Measurements from ENCODE around the gene CREB3L4.

Gene CREB3L4, protein sequence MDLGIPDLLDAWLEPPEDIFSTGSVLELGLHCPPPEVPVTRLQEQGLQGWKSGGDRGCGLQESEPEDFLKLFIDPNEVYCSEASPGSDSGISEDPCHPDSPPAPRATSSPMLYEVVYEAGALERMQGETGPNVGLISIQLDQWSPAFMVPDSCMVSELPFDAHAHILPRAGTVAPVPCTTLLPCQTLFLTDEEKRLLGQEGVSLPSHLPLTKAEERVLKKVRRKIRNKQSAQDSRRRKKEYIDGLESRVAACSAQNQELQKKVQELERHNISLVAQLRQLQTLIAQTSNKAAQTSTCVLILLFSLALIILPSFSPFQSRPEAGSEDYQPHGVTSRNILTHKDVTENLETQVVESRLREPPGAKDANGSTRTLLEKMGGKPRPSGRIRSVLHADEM

GRCh38 chr1:153967107-153967999 lies at the start of gene CREB3L4:
CREB3L4 (plus strand) TSS chr1:153967902; CDS start chr1:153968526, 624 bp downstream.
- DNase-seq: peak; percentile 97

- DNase-seq: no peak
These were observed 47.5 kb upstream of the CREB3L4 start for GRCh38 chr1:153919876-153920852.

GRCh38 chr1:153921080-153921802 lies 46.5 kb upstream of the CREB3L4 start:
- DNase-seq: no peak

DNA sequence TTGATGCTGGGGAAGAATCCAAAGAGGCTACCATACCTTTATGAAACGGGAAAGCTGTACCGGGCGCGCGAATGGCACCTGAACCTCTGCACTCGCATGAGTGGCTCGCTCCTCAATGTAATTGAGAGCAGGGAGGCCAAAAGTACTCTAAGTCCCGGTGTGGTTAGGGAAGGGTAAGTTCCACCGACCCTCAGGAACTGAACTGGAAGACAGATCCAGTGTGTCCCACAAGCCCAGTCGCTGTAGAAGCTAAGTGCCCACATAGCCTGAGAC lies 46.0 kb upstream of the CREB3L4 start:
- no peak for DNase-seq

DNA sequence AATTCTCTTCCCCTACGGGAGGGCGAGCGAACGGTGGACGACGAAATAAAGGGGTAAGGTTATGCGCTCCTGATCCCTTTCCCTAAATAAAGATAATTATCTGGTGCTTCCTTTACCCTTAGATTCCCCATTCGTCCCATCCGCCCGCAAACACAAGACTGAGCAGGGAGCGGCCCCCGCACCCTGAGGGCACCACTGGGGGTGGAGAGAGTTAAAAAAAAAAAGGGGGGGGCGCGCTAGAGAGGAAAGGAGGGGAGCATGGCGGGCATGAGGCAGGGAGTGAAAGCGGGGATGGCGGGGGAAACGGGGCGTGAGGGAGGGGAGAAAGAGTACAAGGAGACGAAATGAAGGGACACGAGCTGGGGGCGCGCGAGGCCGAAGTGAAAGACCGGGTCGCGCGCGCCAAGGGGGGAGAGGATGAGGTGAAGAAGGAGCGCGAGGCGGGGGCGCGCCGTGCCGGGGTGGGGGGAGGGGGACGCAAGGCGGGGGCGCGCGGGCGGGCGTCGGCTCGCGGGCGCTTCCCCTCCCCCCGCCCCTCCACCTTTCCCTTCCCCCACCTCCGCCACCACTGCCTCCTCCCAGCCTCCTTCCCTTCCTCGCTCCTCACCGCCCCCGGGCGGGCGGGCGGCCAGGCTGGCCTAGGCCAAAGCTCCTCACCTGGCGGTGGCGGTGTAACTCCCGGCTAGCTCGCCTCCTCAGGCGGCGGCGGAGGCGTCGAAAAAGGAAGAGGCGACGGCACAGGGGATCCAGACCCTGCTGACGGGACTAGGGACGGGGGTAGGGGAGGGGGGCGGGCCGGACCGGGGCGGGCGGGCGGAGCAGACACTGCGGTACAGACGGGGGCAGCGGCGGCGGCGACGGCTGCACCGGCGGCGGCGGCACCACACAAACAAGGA lies 45.4 kb upstream of the CREB3L4 start:
- DNase-seq: peak; percentile 43

DNA sequence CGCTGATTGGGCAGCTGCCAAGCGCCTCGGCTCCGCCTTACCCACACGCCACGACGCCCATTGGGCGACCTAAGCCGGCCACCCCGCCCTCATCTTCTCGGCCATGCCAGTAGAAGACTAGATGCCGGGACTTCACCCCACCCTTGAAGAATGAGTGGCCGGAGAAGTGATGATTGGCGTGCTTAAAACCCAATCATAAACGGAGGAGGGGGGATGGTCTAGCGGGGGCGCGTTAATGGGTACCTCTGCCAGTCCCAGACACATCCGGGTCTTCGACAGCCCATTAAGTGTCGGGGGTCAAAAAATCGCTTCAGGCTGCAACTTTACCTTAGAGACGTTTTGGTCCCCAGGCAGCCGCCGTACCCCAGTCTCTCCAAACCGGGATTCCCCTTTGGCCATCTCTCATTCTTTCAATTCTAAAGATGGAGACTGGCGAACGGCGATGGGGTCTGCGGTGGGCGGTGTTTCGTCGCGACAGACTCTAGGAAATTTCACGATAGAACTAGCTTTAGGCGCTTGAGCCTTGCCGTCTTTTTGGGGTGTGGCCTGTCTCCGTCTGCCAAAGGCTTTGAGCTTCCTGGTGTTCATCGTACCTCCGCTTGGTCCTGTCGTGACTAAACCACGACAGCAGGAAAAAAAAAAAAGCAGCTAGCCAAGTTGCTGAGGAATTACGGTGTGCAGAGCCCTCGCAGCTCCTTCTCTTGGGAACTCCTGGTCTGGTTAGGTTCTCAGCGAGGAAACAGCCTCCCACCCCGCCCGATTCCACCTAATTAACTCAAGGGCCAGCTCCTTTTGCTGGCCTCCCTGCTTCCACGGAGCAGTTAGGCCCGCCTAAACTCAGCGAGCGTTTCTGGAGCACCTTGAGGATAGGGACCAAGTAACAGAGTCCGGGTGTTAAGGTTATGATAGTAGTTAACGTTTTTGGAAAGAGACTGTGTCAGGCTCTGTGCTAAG lies 44.5 kb upstream of the CREB3L4 start, which contains the start of gene GATAD2B:
Gene GATAD2B (minus strand): TSS at position 1 of the 954 bp plus-strand sequence. CDS start 94,625 bp downstream, outside the sequence.
- peak; percentile 99 for DNase-seq

DNA sequence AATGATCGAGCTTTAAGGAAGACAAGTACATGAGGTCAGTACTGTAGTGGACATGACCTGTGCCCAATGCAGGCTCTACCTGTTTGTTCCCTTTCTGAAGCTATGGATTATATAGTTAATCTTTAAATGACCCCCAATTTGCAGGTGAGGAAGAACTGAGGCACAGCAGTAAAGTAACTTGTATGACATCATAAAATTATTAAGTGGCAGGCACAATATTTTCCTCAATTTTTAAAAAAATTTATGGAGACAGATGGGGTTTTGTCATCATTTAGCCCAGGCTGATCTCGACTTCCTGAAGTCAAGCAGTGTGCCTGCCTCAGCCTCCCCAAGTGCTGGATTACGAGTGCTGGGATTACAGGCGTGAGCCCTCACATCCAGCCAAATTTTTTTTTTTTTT lies 41.3 kb upstream of the CREB3L4 start:
- DNase-seq: no peak

DNA sequence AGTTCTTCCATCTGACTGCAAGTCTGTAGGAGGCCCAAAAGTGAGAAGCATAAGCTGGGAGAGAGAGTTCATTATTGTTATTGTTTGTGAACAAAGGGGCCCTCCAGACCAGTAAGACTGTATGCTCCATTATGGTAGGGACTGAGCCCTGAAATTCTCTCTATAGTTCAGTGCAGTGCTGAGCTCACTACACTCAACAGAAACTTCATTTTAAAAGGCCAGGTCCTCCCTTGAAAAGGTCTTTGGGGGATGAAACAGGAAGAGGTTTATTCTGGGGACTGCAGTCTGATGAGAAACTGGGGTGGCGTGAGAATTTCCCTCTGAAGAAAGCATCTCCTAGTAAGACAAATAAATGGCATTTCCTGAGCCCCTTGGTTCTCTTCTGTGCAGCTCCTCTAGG lies 39.5 kb upstream of the CREB3L4 start:
- DNase-seq: no peak

DNA sequence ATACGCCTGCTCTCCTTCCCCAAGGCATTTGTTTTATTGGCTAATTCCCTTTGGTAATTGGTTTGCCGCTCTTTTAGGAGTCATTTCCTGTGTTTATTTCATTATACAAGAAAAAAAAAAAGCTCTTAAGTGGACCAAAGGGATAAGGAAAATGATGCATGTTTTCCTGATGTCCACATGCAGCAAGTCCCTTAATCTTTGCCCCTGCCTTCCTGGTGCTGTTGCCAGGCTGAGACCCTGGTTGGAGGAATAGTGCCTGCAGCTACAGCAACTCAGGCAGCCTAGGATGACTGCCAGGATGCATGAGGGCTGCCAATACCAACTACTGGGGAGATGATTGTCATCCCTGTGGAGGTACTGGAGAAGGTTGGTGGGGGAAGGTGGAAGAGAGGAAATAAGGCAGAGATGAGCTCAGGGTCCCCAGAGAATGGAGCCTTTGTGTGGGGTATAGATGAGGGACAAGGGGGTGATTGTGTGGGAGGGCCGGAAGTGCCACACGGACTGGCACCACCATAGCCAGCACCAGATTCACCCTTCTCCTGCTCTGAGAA lies 38.8 kb upstream of the CREB3L4 start:
- no peak for DNase-seq

DNA sequence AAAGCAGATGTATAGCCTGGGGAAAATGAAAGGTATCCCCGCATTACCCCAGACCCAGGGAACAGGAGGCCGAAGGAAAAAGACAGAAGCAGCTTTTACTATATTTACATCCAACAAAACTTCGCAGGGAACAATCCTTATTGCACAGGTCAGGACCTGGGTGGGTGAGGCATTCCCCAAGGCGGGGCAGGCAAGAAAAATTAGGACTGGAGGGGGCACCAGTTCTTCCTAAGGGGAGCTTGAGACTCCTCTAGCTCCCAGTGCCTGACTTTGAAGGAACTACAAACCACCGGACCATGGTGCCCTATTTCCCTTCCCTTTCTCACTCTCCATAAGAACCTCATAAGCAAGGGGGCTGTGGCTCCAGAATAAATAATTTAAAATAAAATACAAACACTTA lies 38.3 kb upstream of the CREB3L4 start:
- DNase-seq: no peak

- no peak for DNase-seq
These were observed 37.4 kb upstream of the CREB3L4 start for GRCh38 chr1:153929981-153930948.

GRCh38 chr1:153932156-153933131 lies 35.3 kb upstream of the CREB3L4 start:
- DNase-seq: no peak

DNA sequence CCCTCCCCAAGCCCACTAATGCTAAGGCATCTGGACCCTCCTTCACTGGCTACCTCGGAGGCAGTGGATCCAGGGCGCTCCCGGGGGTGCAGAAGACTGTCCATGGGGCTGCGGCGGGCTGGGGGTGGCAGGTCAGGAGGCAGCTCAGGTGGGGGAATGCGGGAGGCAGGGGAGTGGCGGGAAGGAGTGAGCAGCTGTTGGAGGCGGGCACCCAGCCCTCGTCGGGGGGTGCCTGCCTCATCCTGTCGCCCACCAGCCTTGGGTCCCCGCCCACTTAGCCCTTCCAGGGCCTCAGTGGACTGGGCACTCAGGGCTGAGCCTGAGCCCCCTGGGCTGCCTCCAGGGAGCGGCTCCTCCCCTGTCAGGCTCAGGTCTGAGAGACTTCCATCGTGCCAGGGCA lies 34.3 kb upstream of the CREB3L4 start:
- no peak for DNase-seq

DNA sequence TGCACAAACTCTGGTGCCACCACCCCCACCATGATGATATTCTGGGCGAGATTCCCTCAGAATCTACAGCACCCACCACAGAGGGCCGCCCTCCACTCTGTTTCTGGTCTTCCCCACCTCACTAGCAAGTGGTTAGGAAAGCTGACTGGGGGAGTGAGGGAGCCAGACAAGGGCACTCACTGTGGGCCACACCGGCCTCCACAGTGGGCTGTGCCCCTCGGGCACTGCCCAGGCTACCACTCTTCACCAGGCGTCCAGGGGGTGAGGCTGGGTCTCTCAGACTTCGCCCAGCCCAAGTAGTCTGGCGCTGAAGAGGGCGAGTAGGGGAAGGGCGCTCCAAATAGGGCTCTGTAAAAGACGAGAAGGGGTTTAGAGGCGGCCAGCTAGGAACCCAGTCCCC lies 33.7 kb upstream of the CREB3L4 start:
- no peak for DNase-seq

DNA sequence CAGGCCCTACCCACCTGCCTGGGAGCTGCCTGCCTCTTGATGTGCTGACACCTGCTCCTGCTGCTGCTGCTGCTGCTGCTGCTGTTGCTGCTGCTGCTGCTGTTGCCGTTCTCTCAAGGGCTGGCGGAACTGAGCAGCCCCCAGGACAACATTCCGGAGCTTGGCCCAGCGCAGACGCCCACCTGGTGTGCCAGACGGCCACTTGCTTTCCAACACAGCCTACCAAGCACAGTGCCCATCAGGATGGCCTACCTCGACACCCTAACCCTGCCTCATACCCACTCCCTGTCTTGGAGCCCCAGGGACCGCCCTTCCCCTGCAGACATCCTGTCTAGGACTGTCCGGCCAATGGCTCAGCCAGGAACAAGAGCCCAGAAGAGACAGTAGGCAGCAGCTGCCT lies 33.0 kb upstream of the CREB3L4 start:
- no peak for DNase-seq

GRCh38 chr1:153936011-153936802 lies 31.5 kb upstream of the CREB3L4 start:
- DNase-seq: no peak
